Measurements from ENCODE around the gene MMP13. TPM values are rescaled to one million over a fixed set of nuclear protein-coding genes. Genes with fewer than 3 reads are reported as not detected.
"Not testable (repeated sequence)": the region's sequence is repeated elsewhere in the genome, so short reads cannot be mapped to it uniquely, and the experiment has no call there.

MMP13 gene
- polyA plus RNA-seq (2012; ENCODE audit: low read depth, missing spikeins): not detected

DNA sequence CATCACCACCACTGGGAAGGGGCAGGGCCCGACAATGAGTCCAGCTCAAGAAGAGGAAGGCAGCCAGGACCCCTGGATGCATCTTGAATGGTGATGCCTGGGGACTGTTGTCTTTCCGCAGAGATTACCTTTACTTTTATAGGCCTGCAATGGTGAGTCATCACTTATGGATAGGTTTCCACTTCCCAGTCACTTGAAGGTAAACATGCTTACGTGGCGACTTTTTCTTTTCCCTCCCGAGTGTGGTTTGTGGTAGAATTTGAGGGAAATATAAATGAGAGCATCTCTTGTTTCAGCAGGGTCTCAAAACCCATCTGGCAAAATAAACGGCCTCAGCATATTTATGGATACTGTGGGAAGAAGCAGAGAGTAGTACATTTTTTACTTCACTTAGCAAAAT lies at the start of gene MMP13:
MMP13 (minus strand) TSS at position 109 of the 400 bp plus-strand sequence; CDS start at position 82, 27 bp downstream.
- no peak for DNase-seq (ENCODE audit: insufficient read length, low spot score)
- TF ChIP-seq PAX5 (IDR thresholded peaks at IDR 0.05; ENCODE audit: insufficient read depth, low read length, severe bottlenecking) (no peak), POU2F2 (IDR thresholded peaks at IDR 0.05; ENCODE audit: low read depth, low read length) (no peak), SPI1 (IDR thresholded peaks at IDR 0.05; ENCODE audit: low read depth, low read length) (no peak), POLR2AphosphoS5 (IDR thresholded peaks at IDR 0.05; ENCODE audit: low read depth, low read length) (no peak), TAF1 (IDR thresholded peaks at IDR 0.05; ENCODE audit: low read depth, low read length) (no peak), POLR2A (IDR thresholded peaks at IDR 0.05; ENCODE audit: low read depth, low read length) (no peak)
- FAIRE-seq: no peak

GRCh38 chr11:103004234-103004633 lies 48.7 kb upstream of the MMP13 start:
- not testable (repeated sequence) for FAIRE-seq; DNase-seq (ENCODE audit: insufficient read length, low spot score)

DNA sequence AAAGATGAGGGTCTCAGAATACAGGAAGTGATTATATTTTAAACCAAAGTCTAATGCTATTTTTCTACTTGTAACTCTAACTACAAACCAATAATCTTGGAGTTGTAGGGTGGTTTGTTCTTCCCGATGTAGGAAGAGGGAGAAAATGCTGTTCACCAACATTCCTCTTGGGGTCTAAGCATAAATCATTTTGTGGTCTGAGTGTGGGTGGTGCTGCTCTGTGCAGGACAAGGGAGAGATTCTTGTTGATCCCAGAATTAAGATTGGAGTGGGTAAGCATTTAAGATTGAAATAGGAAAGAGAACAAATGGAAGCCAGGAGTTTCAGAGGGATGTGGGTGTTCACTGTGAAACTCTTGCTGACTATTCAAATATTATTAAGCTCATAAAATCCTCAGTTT lies 38.6 kb upstream of the MMP13 start:
- DNase-seq (ENCODE audit: insufficient read length, low spot score) (no peak), FAIRE-seq (no peak)
- TF ChIP-seq POU2F2 (IDR thresholded peaks at IDR 0.05; ENCODE audit: low read depth, low read length) (no peak), TAF1 (IDR thresholded peaks at IDR 0.05; ENCODE audit: low read depth, low read length) (no peak), POLR2A (IDR thresholded peaks at IDR 0.05; ENCODE audit: low read depth, low read length) (no peak), PAX5 (IDR thresholded peaks at IDR 0.05; ENCODE audit: insufficient read depth, low read length, severe bottlenecking) (no peak), SPI1 (IDR thresholded peaks at IDR 0.05; ENCODE audit: low read depth, low read length) (no peak), POLR2AphosphoS5 (IDR thresholded peaks at IDR 0.05; ENCODE audit: low read depth, low read length) (no peak)

GRCh38 chr11:102991776-102992175 lies 36.2 kb upstream of the MMP13 start:
- TF ChIP-seq POLR2AphosphoS5 (IDR thresholded peaks at IDR 0.05; ENCODE audit: low read depth, low read length) (no peak), POLR2A (IDR thresholded peaks at IDR 0.05; ENCODE audit: low read depth, low read length) (no peak), POU2F2 (IDR thresholded peaks at IDR 0.05; ENCODE audit: low read depth, low read length) (no peak), PAX5 (IDR thresholded peaks at IDR 0.05; ENCODE audit: insufficient read depth, low read length, severe bottlenecking) (no peak)
- FAIRE-seq: no peak
- no peak for DNase-seq (ENCODE audit: insufficient read length, low spot score)

GRCh38 chr11:102990145-102990544 lies 34.6 kb upstream of the MMP13 start:
- no peak for FAIRE-seq
- DNase-seq (ENCODE audit: insufficient read length, low spot score): no peak
- TF ChIP-seq PAX5 (IDR thresholded peaks at IDR 0.05; ENCODE audit: insufficient read depth, low read length, severe bottlenecking) (no peak), POLR2A (IDR thresholded peaks at IDR 0.05; ENCODE audit: low read depth, low read length) (no peak), POLR2AphosphoS5 (IDR thresholded peaks at IDR 0.05; ENCODE audit: low read depth, low read length) (no peak)

GRCh38 chr11:102989379-102990047 lies 34.0 kb upstream of the MMP13 start:
- DNase-seq (ENCODE audit: insufficient read length, low spot score) (no peak), FAIRE-seq (no peak)
- TF ChIP-seq POLR2AphosphoS5 (IDR thresholded peaks at IDR 0.05; ENCODE audit: low read depth, low read length) (no peak), TAF1 (IDR thresholded peaks at IDR 0.05; ENCODE audit: low read depth, low read length) (no peak), POLR2A (IDR thresholded peaks at IDR 0.05; ENCODE audit: low read depth, low read length) (no peak), POU2F2 (IDR thresholded peaks at IDR 0.05; ENCODE audit: low read depth, low read length) (no peak), SPI1 (IDR thresholded peaks at IDR 0.05; ENCODE audit: low read depth, low read length) (no peak), PAX5 (IDR thresholded peaks at IDR 0.05; ENCODE audit: insufficient read depth, low read length, severe bottlenecking) (no peak)

- TF ChIP-seq POU2F2 (IDR thresholded peaks at IDR 0.05; ENCODE audit: low read depth, low read length) (no peak), POLR2AphosphoS5 (IDR thresholded peaks at IDR 0.05; ENCODE audit: low read depth, low read length) (no peak), SPI1 (IDR thresholded peaks at IDR 0.05; ENCODE audit: low read depth, low read length) (no peak)
- FAIRE-seq (peak; percentile 69), DNase-seq (ENCODE audit: insufficient read length, low spot score) (no peak)
Measured at GRCh38 chr11:102986815-102987214, 31.3 kb upstream of the MMP13 start.

DNA sequence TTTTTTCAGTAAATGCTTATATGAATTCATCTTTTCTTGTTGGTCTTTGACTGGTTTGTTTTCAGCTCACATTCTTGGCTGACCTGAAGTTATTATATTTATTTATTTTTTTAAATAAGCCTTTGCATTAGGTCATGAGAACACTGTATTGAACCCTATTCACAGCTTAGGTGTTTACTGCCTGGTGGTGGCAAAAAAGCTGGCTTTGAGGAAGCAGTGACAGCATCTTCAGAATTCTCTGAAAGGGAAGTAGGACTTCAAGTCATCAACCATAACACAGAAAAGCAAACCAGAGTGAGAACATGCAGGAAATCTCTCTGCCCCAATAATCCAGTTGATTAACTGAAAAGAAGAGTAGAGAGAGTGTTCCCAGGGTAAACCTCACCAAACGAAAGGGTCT lies 30.3 kb upstream of the MMP13 start:
- DNase-seq (ENCODE audit: insufficient read length, low spot score): no peak
- TF ChIP-seq SPI1 (IDR thresholded peaks at IDR 0.05; ENCODE audit: low read depth, low read length) (no peak), POLR2AphosphoS5 (IDR thresholded peaks at IDR 0.05; ENCODE audit: low read depth, low read length) (no peak), TAF1 (IDR thresholded peaks at IDR 0.05; ENCODE audit: low read depth, low read length) (no peak), POLR2A (IDR thresholded peaks at IDR 0.05; ENCODE audit: low read depth, low read length) (no peak), PAX5 (IDR thresholded peaks at IDR 0.05; ENCODE audit: insufficient read depth, low read length, severe bottlenecking) (no peak), POU2F2 (IDR thresholded peaks at IDR 0.05; ENCODE audit: low read depth, low read length) (no peak)
- no peak for FAIRE-seq

DNA sequence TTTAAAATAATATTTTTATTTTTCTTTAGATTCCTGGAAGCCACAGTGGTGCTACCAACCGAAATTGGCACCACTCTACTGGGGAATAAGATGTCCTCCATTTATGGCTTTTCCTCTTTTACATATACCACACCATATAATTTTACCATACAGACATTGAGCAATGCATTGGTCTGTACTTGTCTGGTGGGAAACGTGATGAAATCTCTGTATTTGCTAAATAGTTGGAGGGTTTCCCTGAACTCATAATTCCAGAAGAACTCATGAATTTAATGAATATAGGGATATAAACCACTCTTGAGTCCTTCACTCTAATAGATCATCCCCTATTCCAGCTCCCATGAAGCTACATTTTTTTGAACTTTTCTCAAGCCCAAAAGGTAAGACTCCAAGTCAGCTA lies 28.0 kb upstream of the MMP13 start:
- no peak for TF ChIP-seq POLR2A (IDR thresholded peaks at IDR 0.05; ENCODE audit: low read depth, low read length)
- no peak for TF ChIP-seq TAF1 (IDR thresholded peaks at IDR 0.05; ENCODE audit: low read depth, low read length)
- no peak for TF ChIP-seq PAX5 (IDR thresholded peaks at IDR 0.05; ENCODE audit: insufficient read depth, low read length, severe bottlenecking)
- TF ChIP-seq SPI1 (IDR thresholded peaks at IDR 0.05; ENCODE audit: low read depth, low read length): no peak
- TF ChIP-seq POU2F2 (IDR thresholded peaks at IDR 0.05; ENCODE audit: low read depth, low read length): no peak
- TF ChIP-seq POLR2AphosphoS5 (IDR thresholded peaks at IDR 0.05; ENCODE audit: low read depth, low read length): no peak
- no peak for DNase-seq (ENCODE audit: insufficient read length, low spot score)
- no peak for FAIRE-seq

DNA sequence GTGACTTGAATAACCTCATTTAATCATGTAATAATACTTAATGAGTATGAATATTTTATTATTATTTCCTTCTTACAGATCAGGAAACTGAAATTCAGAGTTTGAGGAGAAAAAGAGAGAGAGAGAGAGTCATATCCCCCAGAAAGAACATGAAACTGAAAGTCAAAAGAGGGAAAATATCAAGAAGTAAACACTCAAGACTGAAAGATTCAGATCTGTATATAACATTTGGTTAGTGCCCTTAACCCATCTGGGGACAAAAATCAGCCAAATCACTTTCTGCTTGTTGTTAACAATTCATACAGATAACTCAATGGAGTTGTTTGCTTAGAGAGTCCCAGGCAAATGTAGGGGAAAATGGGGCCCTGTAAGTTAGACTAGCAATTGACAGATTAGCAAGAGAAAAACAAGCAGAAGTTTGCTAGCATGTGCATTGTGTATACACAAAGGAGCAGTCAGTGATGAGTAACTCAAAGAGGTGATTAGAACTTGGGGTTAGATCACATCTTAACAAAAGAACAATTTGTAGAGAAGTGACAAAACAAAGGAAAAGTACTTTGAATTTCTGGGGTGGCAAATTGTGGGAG lies 25.9 kb upstream of the MMP13 start:
- DNase-seq (ENCODE audit: insufficient read length, low spot score) (no peak), FAIRE-seq (no peak)
- TF ChIP-seq TAF1 (IDR thresholded peaks at IDR 0.05; ENCODE audit: low read depth, low read length) (no peak), POLR2AphosphoS5 (IDR thresholded peaks at IDR 0.05; ENCODE audit: low read depth, low read length) (no peak), POLR2A (IDR thresholded peaks at IDR 0.05; ENCODE audit: low read depth, low read length) (no peak), POU2F2 (IDR thresholded peaks at IDR 0.05; ENCODE audit: low read depth, low read length) (no peak), PAX5 (IDR thresholded peaks at IDR 0.05; ENCODE audit: insufficient read depth, low read length, severe bottlenecking) (no peak), SPI1 (IDR thresholded peaks at IDR 0.05; ENCODE audit: low read depth, low read length) (no peak)
